ENCODE results near the gene GRIPAP1. TPM values are rescaled to one million over a fixed set of nuclear protein-coding genes. Genes with fewer than 3 reads are reported as not detected.

Gene GRIPAP1
- total RNA-seq, 2 donors from 2014 or later, result 9.6 to 16.0 TPM

- Histone ChIP-seq H3K27me3 (no peaks in the 10 kb centered on the region), H3K4me1 (peaks cover 0 to 17% of the 10 kb centered on the region in 2 donors), H3K4me3 (no peak overlapping the region), H3K9me3 (no peaks in the 10 kb centered on the region), H3K27ac (no peak overlapping the region), H3K36me3 (no peaks in the 10 kb centered on the region)
- DNase-seq (ENCODE audit: low spot score), result no peak
- TF ChIP-seq CTCF (IDR thresholded peaks at IDR 0.05), result no peak
These were observed 61.6 kb downstream of the GRIPAP1 start for GRCh38 chrX:48940404-48940955.

GRCh38 chrX:48939524-48940228, 62.4 kb downstream of the GRIPAP1 start:
- Histone ChIP-seq H3K36me3 (peaks cover 8% of the 10 kb centered on the region), H3K9me3 (no peaks in the 10 kb centered on the region), H3K4me1 (peaks cover 0 to 17% of the 10 kb centered on the region in 2 donors), H3K27me3 (no peaks in the 10 kb centered on the region), H3K27ac (no peak overlapping the region), H3K4me3 (no peak overlapping the region)
- no peak for TF ChIP-seq CTCF (IDR thresholded peaks at IDR 0.05)
- DNase-seq (ENCODE audit: low spot score), result no peak

- Histone ChIP-seq H3K4me1 (peaks cover 0 to 17% of the 10 kb centered on the region in 2 donors), H3K36me3 (peaks cover 15% of the 10 kb centered on the region)
These were observed 63.2 kb downstream of the GRIPAP1 start for GRCh38 chrX:48938721-48939425.

GRCh38 chrX:48937054-48937907, 64.8 kb downstream of the GRIPAP1 start:
- peaks cover 0 to 17% of the 10 kb centered on the region in 2 donors for H3K4me1 ChIP-seq
- DNase-seq (ENCODE audit: low spot score), result no peak
- H3K27ac ChIP-seq, result no peak overlapping the region
- peaks cover 27% of the 10 kb centered on the region for H3K36me3 ChIP-seq
- H3K9me3 ChIP-seq, result peaks cover 0 to 6% of the 10 kb centered on the region in 2 donors
- no peak for TF ChIP-seq CTCF (IDR thresholded peaks at IDR 0.05)
- no peak overlapping the region for H3K4me3 ChIP-seq
- H3K27me3 ChIP-seq, result no peaks in the 10 kb centered on the region

More at GRCh38 chrX:48938721-48939425, 63.2 kb downstream of the GRIPAP1 start:
- no peak for DNase-seq (ENCODE audit: low spot score)
- no peaks in the 10 kb centered on the region for H3K9me3 ChIP-seq
- no peak for TF ChIP-seq CTCF (IDR thresholded peaks at IDR 0.05)
- no peaks in the 10 kb centered on the region for H3K27me3 ChIP-seq
- H3K27ac ChIP-seq, result no peak overlapping the region
- H3K4me3 ChIP-seq, result no peak overlapping the region

- TF ChIP-seq CTCF (IDR thresholded peaks at IDR 0.05), result no peak
- Histone ChIP-seq H3K4me3 (no peak overlapping the region), H3K36me3 (peaks cover 27% of the 10 kb centered on the region), H3K9me3 (peaks cover 0 to 6% of the 10 kb centered on the region in 2 donors), H3K27ac (no peak overlapping the region), H3K4me1 (peaks cover 0 to 14% of the 10 kb centered on the region in 2 donors), H3K27me3 (no peaks in the 10 kb centered on the region)
- no peak for DNase-seq (ENCODE audit: low spot score)
These were observed 65.5 kb downstream of the GRIPAP1 start for GRCh38 chrX:48936429-48937053.
